Progenitor cell of endocrine pancreas (in vitro differentiated cells): ENCODE measurements around the gene GORASP1. TPM values are rescaled to one million over a fixed set of nuclear protein-coding genes. Genes with fewer than 3 reads are reported as not detected.

ENCODE experiments used
- DNase-seq: peaks from one replicate; pipeline ENCODE4 v3.0.0; 2021; ENCODE audit warnings: low spot score; ENCODE audit not compliant: unreplicated experiment
- H3K27ac Mint-ChIP-seq: 2 replicates; pipeline ENCODE4 v1.8.0; 2021; ENCODE audit warnings: mild to moderate bottlenecking, moderate library complexity, mixed read lengths
- H3K27me3 Mint-ChIP-seq: 2 replicates; pipeline ENCODE4 v1.8.0; 2021; ENCODE audit warnings: mixed read lengths
- H3K36me3 Mint-ChIP-seq: 2 replicates; pipeline ENCODE4 v1.8.0; 2022; ENCODE audit warnings: mixed read lengths; ENCODE audit not compliant: insufficient read depth
- H3K4me1 Mint-ChIP-seq: 2 replicates; pipeline ENCODE4 v1.8.0; 2021; ENCODE audit warnings: low read depth, mixed read lengths
- H3K4me3 Mint-ChIP-seq: 2 replicates; pipeline ENCODE4 v1.8.0; 2021; ENCODE audit warnings: low read depth, mild to moderate bottlenecking, moderate library complexity, mixed read lengths
- H3K9me3 Mint-ChIP-seq: 2 replicates; pipeline ENCODE4 v1.8.0; 2021; ENCODE audit warnings: low read depth, mixed read lengths
- total RNA-seq: library from RNA; stranded (reverse); gene quantifications from 2 replicates; pipeline ENCODE4 v1.2.1, GENCODE V29; 2021
- TF ChIP-seq, protein P1 (sequence below): fragments of 200-600 bp; sonication (generic); IDR thresholded peaks from one replicate; pipeline ENCODE4 v1.5.0; 2021; ENCODE audit warnings: antibody characterized with exemption, mild to moderate bottlenecking; ENCODE audit not compliant: unreplicated experiment

GORASP1 gene
- total RNA-seq, 1 donor from 2014 or later, result 72.8 TPM

- no peak overlapping the region for H3K4me3 Mint-ChIP-seq
- peaks cover 62% of the 10 kb centered on the region for H3K4me1 Mint-ChIP-seq
- H3K36me3 Mint-ChIP-seq, result peaks cover 3% of the 10 kb centered on the region
- no peak for DNase-seq
- no peaks in the 10 kb centered on the region for H3K27me3 Mint-ChIP-seq
- peak overlapping the region; percentile 59 for H3K27ac Mint-ChIP-seq
- H3K9me3 Mint-ChIP-seq, result no peaks in the 10 kb centered on the region
- TF ChIP-seq, protein P1, sequence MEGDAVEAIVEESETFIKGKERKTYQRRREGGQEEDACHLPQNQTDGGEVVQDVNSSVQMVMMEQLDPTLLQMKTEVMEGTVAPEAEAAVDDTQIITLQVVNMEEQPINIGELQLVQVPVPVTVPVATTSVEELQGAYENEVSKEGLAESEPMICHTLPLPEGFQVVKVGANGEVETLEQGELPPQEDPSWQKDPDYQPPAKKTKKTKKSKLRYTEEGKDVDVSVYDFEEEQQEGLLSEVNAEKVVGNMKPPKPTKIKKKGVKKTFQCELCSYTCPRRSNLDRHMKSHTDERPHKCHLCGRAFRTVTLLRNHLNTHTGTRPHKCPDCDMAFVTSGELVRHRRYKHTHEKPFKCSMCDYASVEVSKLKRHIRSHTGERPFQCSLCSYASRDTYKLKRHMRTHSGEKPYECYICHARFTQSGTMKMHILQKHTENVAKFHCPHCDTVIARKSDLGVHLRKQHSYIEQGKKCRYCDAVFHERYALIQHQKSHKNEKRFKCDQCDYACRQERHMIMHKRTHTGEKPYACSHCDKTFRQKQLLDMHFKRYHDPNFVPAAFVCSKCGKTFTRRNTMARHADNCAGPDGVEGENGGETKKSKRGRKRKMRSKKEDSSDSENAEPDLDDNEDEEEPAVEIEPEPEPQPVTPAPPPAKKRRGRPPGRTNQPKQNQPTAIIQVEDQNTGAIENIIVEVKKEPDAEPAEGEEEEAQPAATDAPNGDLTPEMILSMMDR, result no peak
Measured at GRCh38 chr3:39147711-39148434, 40.4 kb upstream of the GORASP1 start.

DNA sequence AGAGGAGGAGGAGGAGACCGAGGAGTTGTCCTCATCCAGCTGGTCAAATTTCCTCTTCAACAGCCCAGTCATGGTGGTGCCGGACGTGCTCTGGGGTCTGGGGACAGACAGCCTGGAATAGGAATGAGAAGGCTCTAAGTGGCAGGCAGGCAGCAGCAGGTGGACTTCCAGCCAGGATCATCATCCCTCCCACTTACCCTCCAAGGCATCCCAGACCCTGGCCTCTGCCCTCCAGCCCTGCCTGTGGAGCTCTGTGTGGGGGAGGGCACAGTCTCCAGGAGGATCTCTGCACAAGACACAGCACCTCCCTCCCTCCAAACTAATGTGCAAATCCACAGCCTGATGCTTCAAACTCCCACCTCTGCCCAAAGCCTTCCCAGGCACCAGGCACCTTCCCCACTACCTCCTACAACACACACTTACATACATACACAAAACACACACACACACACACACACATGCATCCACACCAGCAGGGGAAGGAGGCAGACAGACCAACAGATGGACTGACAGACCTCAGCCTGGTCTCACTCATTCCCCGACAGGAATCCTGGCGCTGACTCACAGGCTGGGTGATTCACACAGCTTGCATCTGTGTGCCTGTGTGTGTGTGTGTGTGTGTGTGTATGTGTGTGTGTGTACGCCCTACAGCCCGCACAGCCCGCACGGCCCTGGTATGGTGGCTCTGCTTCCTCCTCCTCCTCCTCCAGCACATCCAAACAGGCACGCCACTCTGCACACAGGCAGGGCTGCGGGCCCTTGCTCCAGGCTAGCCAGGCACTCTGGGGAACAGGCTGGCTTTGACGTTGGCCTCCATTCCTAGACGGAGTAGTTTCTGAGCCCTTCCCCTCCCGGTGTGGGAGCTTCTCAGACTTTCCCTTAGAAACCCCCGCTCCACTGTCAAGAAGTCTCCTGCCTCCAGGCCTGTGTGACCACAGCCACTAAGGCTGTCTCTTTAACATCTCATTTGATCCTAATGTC is 39.5 kb upstream of the GORASP1 start:
- H3K4me3 Mint-ChIP-seq, result no peak overlapping the region
- H3K9me3 Mint-ChIP-seq, result no peaks in the 10 kb centered on the region
- H3K36me3 Mint-ChIP-seq, result peaks cover 6% of the 10 kb centered on the region
- H3K27me3 Mint-ChIP-seq, result no peaks in the 10 kb centered on the region
- H3K27ac Mint-ChIP-seq, result peak overlapping the region; percentile 81
- peaks cover 55% of the 10 kb centered on the region for H3K4me1 Mint-ChIP-seq
- DNase-seq, result no peak
- TF ChIP-seq, protein P1, result no peak

GRCh38 chr3:39146083-39146501 is 38.7 kb upstream of the GORASP1 start:
- Mint-ChIP-seq H3K36me3 (peaks cover 6% of the 10 kb centered on the region), H3K9me3 (no peaks in the 10 kb centered on the region), H3K4me3 (no peak overlapping the region), H3K27me3 (no peaks in the 10 kb centered on the region), H3K27ac (no peak overlapping the region), H3K4me1 (peaks cover 55% of the 10 kb centered on the region)
- no peak for DNase-seq
- TF ChIP-seq, protein P1, result no peak

DNA sequence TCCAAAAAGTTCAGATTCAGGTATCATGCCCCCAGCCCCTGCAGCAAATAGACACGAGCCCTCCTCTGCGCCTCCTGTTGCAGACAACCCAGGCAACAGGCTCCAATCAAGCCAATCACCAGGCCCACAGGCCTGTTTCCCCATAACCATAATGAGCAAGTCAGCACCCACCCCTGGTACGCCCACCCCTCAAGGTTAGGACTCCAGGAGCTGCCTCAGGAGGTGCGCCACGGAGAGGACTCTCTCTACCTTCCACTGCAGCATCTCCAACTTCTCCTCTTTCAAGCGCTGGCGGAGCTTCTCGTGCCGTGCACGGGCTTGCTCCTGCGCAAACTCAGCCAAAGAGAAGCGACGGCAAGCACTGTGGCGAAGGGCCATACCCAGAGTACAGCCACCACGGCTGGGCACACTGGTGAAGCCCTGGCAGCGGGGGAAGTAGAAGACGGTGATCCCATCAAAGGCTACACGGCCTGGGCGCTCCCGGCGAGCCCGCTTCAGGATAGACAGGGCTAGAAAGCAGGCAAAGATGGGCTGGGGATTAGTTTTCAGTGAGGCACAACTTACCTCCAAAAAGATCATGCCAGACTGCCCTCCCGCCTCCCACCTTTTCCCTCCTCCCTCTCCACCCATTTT is 37.4 kb upstream of the GORASP1 start:
- H3K27ac Mint-ChIP-seq, result no peak overlapping the region
- no peak for DNase-seq
- peaks cover 48% of the 10 kb centered on the region for H3K4me1 Mint-ChIP-seq
- no peaks in the 10 kb centered on the region for H3K27me3 Mint-ChIP-seq
- TF ChIP-seq, protein P1, result no peak
- H3K4me3 Mint-ChIP-seq, result no peak overlapping the region
- H3K9me3 Mint-ChIP-seq, result no peaks in the 10 kb centered on the region
- peaks cover 6% of the 10 kb centered on the region for H3K36me3 Mint-ChIP-seq
